ENCODE measurements around the gene TPSG1.

Gene TPSG1

DNA sequence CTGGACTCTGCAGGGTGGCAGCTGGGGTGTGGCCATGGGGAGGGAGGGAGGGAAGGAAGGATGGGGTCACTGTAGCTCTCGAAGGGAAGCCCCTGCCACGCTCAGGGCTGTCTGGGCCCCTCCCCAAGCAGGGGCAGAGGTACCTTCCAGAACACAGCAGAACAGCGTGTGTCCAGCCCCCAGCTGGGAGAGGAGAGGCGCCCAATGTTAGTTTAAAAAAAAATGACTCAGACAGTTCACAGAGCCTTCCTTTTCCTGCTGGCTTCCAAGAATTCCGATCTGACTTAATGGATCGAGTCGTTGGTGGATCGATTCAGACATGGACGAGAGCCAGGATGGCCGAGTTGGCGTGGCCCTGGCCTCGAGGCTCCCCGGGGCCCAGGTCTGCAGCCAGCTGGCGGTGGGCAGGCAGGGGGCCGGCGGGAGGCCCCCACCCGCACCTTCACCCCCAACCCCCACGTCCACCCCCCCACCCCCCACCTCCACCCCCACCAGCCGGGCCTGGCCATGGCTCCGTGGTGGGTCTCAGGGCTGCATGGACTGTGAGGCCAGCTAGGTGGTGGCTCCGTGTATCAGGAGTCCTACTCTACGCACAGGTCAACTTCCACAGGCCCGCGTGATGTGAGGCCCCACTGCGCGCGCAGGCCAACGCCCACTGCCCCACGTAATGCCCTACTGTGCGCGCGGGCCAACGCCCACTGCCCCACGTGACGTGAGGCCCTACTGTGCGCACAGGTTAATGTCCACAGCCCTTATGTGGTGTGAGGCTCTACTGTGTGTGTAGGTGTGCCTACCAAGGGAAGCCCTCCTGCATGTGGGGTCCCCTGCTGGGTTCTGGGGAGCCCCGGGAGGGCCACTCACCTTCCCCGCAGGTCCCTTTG lies 50.4 kb downstream of the TPSG1 start:
- DNase-seq = no peak

DNA sequence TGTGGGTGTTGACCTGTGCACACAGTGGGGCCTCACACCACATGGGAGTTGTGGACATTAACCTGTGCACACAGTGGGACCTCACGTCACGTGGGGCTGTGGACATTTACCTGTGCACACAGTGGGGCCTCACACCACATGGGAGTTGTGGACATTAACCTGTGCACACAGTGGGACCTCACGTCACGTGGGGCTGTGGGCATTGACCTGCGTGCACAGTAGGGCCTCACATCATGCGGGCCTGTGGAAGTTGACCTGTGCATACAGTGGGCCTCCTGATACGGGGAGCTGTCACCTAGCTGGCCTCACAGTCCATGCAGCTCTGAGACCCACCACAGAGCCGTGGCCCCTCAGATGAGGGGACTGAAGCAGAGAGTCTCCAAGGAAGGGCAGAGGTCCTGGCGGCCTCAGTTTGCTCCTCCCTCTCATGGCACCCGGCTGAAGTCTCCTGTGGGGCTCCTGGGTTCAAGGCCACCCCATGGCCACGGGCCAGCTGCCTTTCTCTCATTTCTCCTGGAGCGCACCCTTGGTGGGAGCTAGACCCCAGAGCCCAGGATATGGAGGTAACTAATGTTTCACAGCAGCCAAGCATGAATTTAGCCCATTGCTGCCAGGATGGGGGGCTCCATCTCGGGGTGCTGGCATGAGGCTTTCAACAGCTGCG lies 51.1 kb downstream of the TPSG1 start:
- DNase-seq = no peak

DNA sequence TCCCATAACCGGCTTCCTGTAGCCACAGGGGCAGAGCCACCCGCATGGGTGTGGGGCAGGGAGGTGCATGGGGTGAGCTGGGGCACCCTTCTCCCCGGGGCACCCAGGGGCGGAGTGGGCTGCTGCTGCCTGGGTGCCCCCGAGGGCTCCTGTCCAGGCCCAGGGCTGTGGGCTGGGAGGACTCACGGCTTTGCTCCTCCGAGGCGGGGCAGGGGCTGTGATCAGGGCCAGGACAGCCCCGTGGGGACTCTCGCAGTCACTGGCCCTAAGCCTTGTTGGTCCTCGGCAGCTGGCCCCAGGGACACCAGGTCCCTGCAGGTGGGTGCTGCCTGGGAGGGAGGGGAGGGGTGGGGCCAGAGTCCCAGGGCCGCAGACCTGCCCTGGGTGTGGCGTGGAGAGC lies 52.4 kb downstream of the TPSG1 start:
- no peak for DNase-seq

DNA sequence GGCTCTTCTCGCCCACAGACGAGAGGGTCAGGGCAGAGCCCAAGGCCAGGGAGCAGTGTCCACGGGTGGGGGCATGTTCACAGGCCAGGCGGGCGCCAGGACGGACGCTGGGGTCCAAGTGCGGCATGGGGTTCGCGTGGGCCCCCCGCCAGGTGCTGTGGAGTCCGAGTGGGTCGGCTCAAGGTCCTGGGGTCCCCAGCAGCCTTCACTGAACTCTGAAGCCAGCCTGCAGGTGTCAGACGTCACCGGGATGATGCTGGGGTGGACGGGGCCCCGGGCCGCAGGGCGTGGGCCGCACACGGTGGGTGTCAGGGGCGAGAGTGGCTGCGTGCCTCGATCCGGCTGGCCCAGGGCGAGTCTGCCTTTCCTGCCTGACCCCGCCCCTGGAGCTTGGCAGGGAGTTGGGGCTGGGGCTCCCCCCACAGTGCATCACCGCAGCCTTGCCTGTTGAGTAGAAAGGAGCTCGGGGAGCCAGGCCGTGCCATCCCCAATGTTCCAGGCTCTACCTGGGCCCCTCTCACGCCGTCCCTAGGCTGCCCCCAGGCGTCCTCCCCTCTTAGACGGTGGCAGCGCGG lies 53.1 kb downstream of the TPSG1 start:
- no peak for DNase-seq
